HG02759 (cell line): ENCODE data around the gene CAMTA1.
A peak's percentile ranks its signal among the peaks of the same experiment; 100 is the strongest.

Experiments
- ATAC-seq: cut with Tn5 transposase; IDR thresholded peaks from one replicate; pipeline ENCODE4 v1.9.1; 2021; ENCODE audit warnings: mild to moderate bottlenecking, moderate library complexity; ENCODE audit not compliant: unreplicated experiment

CAMTA1 gene

DNA sequence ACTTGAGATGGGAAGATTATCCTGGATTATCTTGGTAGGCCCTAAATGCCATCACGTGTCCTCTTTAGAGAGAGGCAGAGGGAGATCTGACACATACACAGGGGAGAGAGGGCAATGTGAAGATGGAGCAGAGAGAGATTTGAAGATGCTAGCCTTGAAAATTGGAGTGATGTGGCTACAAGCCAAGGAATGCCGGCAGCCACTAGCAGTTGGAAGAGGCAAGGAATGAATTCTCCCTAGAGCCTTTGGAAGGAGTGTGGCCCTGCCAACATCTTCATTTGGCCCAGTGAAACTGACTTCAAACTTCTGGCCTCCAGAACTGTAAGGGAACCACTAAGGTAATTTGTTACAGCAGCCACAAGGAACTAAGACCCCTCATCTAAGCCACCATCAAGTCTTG is 8.9 kb upstream of the CAMTA1 start:
- no peak for ATAC-seq

DNA sequence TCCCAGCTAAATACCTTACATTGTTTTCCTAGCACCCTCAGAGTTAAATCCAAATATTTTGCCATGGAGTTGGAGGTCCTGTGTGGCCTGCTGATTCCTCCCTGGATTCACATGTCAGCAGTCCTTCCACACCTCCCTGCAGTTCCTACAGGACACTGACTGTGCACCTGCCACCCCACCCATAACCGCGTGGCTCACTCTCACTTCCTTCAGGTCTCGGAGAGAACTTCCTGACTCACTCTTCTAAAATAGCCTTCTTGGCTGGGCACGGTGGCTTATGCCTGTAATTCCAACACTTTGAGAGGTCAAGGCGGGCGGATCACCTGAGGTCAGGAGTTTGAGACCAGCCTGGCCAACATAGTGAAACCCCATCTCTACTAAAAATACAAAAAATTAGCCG is 8.4 kb upstream of the CAMTA1 start:
- no peak for ATAC-seq

DNA sequence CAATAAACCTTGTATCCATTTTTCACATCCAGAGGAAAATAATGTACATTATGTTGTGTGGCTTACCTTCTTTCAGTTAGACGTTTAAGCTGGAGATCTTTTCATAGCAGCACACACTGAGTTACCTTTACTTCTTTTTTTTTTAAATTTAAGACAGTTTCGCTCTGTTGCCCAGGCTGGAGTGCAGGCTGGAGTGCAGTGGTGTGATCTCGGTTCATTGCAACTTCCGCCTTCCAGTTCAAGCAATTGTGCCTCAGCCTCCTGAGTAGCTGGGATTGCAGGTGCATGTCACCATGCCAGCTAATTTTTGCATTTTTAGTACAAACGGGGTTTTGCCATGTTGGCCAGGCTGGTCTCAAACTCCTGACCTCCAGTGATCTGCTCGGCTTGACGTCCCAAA is 7.4 kb upstream of the CAMTA1 start:
- no peak for ATAC-seq

DNA sequence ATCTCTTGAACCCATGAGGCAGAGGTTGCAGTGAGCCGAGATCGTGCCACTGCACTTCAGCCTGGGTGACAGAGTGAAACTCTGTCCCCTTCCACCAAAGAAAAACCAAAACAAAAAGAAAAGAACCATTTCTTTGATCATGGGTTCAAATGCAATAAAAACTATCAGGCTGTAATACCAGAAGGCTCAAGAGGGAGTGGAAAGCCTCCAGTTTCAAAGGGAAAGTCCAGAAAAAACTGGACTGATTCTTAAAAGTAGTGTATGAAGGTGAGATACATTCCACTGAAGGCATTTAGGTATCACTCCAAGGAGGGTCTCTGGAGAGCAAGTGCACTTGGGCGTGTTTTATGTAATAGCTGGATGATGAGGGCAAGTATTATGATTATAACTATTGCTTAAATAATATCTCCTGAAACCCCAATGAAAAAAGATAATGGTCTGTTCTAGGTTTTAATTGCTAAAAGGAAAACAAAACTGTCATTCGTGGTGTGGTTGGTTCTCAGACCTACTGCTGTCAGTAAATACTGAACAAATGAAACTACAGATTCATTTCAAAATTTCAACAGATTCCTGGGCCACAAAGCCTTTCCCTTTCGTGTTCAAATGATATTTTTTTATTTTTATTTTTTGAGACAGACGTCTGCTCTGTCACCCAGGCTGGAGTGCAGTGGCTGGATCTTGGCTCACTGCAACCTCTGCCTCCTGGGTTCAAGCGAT is 6.0 kb upstream of the CAMTA1 start:
- ATAC-seq, result no peak

DNA sequence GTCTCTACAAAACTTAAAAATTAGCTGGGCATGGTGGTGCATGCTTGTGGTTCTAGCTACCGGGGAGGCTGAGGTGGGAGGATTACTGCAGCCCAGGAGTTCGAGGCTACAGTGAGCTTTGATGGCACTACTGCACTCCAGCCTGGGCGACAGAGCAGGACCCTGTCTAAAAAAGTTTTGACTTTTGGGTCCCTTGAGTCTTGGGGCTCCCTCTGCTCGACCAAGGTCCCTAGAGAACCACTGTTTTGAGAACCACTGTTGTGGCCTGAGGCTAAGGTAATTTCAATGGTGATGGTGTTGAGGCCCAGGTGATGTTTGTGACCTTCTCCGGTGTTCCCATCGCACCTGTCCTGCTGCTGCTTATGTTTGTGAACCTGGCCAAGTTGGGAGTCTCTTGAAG is 3.1 kb upstream of the CAMTA1 start:
- no peak for ATAC-seq

DNA sequence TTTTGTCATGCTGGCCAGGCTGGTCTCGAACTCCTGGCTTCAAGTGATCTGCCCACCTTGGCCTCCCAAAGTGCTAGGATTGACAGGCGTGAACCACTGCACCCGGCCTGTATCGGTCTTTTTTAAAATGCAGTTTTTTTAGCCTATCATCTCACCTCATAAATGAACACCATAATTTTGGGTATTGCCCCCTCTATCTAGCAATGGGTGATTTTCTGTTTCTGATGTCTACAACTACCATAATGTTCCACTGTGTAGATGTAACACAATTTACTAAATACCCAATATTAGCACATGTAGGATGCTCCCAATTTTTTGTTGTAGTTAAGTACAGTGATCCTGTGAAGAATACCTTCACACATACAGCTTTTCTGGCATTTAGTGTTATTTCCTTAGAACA is 2.0 kb upstream of the CAMTA1 start:
- no peak for ATAC-seq

DNA sequence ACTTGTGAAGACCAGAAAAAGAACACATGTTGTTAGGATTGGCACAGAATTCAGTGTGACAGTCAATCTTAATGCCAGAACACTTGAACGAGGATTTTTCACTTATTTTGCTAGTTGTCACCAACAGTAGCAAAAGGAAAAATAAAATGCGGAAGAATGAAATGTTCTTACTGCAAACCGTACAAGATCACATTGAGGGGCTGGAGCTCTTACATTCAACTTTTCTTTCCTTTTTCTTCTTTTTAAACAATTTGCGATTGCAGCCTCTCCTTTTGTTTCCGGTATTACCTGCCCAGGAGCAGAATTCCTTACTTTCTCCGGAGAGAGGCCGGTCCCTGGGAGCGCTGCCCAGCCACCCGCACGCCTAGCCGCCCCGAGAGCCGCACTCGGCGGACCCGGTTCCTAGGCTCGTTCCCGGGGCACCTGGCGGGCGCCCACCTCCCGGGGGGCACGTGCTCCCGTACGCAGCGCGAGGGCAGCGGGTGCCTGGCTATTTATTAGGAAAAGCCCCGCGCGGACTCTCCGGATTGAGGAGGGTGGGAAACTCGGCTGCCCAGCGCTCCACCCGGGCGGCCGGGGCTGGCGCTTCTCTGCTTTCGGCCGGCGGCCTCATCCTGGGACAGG is 1.2 kb upstream of the CAMTA1 start:
- ATAC-seq, result peak; percentile 2

DNA sequence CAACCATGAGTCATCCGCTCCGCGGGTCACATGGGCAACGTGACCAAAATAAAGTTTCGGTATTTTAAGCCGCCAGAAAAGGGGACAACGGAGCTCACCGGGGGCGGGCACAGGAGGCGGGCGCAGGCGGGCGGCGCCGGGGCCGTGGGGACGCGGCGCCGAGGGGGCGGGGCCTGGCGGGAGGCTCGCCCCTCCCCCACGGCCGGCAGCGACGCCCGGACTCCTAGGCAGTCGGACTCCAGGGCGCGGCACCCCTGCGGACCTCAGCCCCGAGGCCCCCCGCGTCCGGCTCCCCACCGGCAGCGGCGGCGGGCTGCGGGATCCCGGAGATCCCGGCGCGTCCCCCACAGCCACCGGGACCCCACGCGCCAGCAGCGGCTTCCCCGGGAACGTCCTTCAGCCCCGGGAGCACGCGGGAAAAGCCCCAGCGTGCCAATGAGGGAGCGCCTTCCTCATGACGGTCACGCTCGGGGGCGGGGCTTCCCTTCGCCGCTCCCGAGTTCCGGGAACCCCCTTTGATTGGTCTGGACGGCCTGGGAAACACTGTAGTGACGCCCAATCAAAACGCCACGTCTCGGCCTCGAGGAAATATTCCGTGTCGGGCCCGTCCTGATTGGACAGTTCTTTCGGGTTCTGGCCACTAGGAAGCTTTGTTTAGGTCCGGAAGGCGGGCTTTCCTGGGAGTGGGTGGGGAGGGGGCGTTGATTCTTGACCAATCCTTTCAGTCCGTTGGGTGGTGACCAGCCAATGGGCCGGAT is 515 bp upstream of the CAMTA1 start:
- peak; percentile 68 for ATAC-seq

DNA sequence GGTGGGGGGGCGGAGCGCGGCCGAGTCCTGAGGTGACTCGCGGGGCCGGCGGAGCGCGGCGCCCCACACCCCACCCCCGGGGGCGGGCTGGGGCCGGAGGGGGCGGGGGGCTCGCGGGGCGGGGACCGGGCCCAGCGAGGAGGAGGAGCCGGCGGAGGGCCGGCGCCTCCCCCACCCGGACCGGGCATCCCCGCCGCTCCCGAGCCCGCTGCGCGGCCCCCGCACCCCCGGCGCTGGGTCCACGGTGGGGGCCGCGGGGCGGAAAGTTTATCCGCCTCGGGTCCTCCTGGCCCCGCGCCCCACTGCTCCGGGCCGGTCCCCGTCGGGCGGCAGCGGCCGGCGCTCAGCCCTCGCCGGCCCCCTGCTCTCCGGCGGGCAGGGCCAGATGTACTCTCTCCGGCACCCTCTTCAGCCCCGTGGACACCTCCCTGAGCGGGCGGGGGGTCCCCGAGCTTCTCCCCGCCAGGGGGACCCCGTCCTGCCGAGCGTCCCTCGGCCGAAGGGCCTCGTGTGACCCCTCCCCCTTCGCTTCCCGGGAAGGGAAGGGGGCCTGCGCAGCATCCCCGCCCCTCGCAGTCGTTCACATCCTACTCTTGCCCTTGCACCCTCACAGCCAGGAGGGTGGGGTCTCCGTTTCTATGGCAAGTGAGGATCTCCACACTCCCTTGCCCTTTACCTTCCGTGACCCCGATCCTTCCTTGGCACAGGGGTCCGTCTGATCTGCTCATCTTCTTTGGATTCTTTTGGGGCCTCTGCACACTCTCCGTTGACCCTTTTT is 663 bp downstream of the CAMTA1 start:
- ATAC-seq, result peak; percentile 22

DNA sequence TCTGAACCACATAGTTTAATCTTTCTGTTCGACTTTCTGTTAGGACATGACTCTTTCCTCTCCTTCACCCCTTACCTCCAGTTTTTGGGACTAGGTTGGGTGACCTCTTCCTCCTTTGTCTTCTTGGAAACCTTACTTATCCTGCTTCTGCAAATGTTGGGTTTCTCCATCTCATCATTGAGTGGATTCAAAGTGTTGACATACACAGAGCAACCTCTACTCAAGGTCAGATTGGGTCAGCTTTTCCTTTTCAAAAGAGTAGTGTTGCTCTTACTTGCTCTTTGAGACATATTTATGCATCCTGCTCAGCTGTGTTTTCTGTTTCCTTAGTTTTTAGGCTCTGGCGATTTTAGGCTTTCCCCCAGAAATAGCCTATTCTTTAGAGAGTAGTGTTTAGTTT is 3.7 kb downstream of the CAMTA1 start:
- no peak for ATAC-seq

DNA sequence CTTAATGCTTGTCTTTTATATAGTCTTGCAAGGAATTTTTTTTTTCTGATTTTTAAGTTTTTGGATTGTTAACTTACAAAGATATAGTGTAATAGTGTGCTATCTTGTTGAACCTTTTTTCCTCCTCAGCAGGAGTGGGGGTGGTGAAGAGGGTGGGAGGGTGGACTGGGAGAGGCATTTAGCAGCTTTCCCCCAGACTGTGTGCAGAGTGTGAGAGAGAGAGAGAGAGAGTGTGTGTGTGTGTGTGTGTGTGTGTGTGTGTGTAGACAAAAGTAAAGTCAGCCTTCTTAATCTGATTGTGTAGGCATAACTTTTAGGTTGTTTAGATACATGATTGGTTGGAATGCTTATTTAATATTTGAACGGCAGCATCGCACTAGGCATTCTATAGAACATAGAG is 4.9 kb downstream of the CAMTA1 start:
- no peak for ATAC-seq

DNA sequence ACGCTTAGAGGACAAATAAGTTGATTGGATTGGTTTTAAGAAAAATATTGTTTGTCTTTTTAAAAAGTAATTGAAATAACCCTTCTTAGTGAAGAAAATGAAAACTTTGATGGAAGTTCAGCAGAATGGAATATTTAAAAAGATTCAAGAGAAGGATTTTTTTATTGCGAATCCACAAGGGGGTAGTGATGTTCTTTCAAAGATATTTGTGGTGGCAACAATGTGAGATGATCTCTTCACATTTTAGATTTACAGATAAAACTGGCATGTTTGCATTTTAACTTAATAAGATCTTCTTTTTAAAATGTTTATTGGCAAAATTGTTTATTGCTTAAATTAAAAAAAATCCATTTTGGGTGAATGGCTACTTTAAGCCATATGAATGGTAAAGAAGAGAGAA is 8.9 kb downstream of the CAMTA1 start:
- ATAC-seq, result no peak

DNA sequence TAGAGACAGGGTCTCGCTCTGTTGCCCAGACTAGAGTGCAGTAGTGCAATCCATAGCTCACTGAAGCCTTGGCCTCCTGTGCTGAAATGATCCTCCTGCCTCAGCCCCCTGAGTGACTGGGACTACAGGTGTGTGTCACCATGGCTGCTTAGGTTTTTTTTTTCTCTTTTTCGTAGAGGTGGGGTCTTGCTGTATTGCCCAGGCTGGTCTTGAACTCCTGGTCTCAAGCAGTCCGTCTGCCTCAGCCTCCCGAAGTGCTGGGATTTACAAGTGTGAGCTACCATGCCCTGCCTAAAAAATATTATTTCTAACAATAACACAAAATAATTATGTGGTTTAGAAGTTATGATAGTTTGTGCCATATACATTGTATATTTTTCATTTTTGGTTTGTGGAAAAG is 9.9 kb downstream of the CAMTA1 start:
- ATAC-seq, result no peak

DNA sequence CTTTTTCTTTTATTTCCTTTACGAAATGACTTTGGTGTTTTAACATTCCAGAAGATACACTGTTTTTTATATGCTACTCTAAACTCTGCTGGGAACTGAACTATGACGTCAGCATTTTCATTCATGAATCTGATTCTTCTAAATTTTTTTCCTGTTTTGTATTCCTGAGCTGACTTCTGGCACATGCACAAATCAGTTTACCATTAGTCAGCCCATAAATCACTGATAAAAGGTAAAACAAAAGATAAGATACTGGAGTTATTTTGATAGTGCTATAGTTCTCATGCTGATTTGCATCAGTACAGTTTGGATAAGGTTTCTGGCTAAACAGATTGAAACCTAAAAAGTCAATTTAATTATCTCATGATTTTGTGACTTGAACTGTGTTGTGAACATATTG is 10.4 kb downstream of the CAMTA1 start:
- ATAC-seq, result no peak

DNA sequence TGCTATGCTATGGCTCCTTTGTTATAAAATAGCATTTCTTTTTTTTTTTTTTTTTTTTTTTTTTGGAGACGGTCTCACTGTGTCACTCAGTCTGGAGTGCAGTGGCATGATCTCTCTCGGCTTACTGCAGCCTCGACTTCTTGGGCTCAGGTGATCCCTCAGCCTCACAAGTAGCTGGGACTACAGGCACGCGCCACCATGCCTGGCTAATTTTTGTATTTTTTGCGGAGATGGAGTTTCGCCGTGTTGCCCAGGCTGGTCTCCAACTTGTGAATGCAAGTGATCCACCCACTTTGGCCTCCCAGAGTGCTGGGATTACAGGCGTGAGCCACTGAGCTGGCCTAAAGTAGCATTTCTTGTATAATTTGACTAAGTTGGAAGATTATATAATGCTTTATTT is 10.8 kb downstream of the CAMTA1 start:
- no peak for ATAC-seq

DNA sequence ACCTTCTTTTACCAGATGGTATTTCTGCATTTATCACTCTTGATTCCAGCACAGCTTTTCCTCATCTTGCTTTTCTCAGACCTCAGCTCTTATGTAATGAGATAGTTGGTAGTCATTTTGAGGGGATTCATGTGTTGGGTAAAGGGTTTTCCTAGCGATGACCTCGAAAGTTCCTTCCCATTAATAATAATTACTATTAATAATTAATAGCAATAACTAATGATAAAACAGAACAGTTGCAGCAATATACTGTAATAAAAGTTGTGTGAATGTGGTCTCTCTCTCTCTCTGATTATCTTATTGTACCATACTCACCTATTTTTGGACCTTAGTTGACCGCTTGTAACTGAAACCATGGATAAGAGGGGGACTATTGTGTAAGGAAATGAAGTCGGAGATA is 14.2 kb downstream of the CAMTA1 start:
- no peak for ATAC-seq

DNA sequence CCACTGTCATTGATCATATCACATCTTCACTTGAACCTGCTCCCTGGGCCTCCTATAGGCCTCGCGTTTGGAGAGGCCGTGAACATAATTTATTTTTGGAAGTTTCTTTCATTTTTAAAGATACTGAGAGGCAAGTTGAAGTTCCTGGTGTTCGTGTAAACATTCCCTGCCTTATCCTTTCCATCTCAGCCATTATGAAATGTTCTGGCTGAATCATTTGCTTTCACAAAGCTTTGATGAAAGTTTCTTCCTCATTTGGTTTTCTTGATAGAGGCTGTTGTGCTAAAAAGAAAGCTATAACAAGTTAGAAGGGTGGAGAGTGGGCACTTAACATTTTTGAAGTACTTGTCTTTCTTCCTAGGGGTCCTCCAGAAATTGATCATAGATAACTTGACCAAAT is 15.5 kb downstream of the CAMTA1 start:
- ATAC-seq, result no peak

DNA sequence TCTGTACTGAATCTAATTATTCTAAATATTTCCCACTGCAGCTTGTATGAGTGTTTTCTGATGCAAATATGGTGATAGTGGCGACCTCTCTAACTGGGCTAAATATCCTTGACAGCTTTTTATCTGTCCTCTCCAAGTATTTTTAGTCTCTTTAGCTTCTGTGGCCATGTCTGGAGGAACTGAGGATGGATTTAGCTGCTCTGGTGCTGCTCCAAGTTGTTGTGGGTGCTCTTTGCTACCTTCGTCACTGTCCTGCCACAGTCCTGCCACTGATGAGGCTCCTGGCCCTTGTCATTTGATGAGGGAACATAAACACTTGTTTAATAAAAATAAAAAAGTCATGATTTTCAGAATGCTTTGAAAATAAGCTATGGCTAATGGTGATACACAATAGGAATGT is 15.9 kb downstream of the CAMTA1 start:
- no peak for ATAC-seq

DNA sequence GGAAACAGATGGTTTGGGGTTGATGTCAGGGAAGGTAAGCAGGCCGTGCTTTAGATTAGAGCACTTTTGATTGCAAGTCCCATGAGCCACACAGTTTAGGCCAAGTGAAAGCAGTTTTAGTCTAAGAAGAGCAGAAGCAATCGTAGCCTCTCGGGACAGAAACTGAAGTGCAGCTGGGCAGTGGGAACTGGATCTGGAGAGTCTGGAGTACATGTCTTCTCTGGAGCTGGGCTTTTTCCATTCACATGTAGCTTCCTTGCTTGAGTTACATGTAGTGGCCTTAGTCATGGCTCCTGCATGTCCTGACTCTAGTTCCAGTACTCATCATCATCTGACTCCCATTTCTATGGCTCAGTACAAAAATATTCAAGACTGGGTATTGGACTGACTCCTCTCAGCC is 16.7 kb downstream of the CAMTA1 start:
- no peak for ATAC-seq

DNA sequence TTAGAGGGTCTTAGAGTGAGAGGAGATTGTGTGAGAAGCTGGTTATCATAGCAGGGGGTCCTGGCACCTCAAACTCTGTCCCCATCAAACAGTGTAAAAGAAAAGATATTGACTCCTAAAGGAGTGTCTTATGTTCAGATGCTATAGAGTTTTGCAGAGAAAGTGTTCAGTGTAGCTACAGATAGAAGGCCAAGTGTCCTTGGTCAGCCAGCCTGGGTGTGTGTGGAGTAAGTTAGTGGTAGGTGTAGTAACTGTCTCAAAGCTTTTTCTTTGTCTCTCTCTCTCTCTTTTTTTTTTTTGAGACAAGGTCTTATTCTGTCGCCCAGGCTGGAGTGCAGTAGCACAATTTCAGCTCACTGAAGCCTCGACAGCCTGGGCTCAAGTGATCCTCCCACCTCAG is 17.2 kb downstream of the CAMTA1 start:
- ATAC-seq, result no peak

DNA sequence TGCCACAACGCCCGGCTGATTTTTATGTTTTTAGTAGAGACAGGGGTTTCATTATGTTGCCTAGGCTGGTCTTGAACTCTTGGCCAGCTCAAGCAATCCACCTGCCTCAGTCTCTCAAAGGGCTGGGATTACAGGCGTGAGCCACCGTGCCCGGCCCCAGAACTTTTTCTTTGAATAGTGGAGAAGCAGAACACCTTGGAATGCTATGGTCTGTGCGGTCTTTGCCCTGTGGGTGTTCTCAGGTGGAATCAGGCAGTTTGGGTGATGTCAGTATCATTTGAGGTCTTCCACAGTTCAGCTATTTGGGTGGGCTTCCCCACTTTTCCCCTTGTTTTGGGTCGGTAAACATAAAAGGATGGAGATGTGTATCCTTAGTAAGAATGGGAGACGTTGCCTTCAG is 17.6 kb downstream of the CAMTA1 start:
- no peak for ATAC-seq

DNA sequence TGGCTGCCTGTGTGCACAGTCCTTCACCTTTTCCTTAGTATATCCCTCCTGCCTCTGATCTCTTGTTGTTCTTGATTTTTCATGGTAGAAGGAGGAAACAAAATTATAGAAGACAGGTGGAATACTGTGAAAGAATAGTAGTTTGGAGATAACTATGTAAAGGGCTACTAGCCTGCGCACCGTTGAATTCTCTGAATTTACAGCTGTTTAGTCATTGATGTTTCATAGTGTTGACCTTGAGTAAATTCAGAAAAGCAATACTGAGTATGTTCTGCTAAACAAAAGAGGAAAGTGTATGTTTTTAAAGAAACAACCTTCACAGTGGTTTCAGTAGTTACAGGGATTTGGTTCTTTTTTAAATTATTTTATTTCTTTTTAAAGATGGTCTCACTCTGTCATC is 18.1 kb downstream of the CAMTA1 start:
- no peak for ATAC-seq
